ENCODE data around the gene MAP2K7.

DNA sequence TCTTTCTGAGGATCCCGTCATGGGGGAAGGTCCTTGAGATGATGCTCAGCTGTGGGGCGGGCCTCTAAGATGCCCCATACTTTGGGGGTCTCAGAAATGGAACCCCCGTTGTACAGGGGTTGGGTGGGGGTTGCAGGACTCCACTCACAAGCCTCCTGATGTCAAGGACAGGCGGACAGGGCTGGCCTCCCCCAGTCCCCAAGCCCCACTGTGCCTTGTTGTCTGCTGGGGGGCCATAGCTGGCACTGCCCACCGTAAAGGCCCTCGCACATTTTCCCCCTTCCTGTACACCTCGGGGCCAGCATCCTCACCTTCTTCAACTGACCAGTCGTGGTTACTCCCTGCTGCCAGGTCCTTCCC is 19.1 kb downstream of the MAP2K7 start:
- TF ChIP-seq, protein P1, sequence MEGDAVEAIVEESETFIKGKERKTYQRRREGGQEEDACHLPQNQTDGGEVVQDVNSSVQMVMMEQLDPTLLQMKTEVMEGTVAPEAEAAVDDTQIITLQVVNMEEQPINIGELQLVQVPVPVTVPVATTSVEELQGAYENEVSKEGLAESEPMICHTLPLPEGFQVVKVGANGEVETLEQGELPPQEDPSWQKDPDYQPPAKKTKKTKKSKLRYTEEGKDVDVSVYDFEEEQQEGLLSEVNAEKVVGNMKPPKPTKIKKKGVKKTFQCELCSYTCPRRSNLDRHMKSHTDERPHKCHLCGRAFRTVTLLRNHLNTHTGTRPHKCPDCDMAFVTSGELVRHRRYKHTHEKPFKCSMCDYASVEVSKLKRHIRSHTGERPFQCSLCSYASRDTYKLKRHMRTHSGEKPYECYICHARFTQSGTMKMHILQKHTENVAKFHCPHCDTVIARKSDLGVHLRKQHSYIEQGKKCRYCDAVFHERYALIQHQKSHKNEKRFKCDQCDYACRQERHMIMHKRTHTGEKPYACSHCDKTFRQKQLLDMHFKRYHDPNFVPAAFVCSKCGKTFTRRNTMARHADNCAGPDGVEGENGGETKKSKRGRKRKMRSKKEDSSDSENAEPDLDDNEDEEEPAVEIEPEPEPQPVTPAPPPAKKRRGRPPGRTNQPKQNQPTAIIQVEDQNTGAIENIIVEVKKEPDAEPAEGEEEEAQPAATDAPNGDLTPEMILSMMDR (conservative IDR thresholded peaks at IDR 0.05; ENCODE audit: low read length) = no peak
- TF ChIP-seq EZH2phosphoT487 (IDR thresholded peaks at IDR 0.05; ENCODE audit: borderline replicate concordance) = no peak

Data from Loucy (cell line).